Stimulated activated CD4-positive, alpha-beta T cell treated with anti-CD3 and anti-CD28 coated beads, TNF-alpha, amount 100 ng/mL, for 24 hours (primary cell): Measurements from ENCODE around the gene HOXB7.

Experiments
- DNase-seq, 3 experiments: peaks; one replicate each; pipeline ENCODE4 v3.0.0-alpha.2; 2020; ENCODE audit warnings: low read depth in 3 of 3

HOXB7 gene

DNA sequence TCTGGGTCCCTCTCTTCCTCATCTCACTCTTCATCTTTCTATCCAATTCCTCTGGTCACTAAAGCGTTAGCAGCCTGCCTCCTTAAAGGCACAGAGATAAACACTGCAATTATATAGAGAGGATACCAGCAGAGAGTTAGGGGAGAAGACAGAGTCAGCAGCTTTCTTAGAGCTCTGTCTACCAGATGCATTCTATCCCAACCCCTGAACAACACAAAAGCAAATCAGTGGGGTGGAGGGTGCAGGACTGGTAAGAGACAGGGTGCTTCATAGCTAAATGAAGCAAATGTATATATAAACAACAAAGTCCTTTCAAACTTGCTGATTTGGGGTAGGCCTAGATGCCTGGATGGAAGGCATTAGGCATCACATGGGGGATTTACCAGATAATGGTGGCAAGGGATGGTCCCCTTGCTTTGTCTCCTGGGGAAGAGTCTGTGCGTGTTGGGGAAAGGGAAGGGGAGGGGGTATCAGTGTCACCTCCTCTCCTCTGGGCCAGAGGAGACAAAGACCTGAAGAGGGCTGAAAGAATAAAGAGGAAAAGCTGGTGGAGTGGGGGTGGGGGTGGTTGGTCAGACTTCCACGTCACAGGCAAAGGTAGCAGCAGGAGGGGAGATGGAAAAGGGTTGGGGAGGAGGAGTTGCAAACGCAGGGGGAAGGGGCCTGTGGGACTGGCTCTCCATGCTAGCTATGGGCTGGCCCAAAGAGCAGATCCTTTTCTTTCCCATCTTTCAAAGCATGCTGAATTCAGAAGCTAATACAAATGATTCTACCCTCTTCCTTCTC lies 44.7 kb downstream of the HOXB7 start:
- DNase-seq = no peak

- DNase-seq = no peak
Observed at GRCh38 chr17:48565022-48565554, 45.7 kb downstream of the HOXB7 start.

GRCh38 chr17:48564188-48565021 lies 46.4 kb downstream of the HOXB7 start:
- DNase-seq = no peak

GRCh38 chr17:48563867-48564187 lies 47.0 kb downstream of the HOXB7 start:
- DNase-seq = no peak

- no peak for DNase-seq
Observed at GRCh38 chr17:48563385-48563838, 47.4 kb downstream of the HOXB7 start.

DNA sequence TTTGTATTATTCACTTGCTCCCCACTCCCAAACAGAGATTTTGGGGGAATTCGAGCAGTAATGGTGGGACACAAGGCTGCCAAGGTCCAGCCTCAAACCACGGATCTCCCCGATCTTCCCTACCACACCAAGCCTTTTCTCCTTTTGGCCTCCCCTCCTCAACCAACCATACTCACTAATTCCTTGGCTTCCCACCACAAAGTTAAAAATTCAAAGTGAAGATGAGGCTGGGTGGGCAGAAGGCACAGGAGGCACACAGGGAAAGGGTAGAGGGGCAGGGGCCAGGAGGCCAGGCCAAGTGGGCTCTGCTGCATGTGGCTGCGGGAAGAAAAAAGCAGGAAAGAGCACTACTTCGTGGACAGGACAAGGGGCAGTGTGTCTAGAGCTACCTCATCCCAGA lies 47.9 kb downstream of the HOXB7 start:
- no peak for DNase-seq

- DNase-seq = no peak
Observed at GRCh38 chr17:48561884-48562810, 48.7 kb downstream of the HOXB7 start.

GRCh38 chr17:48559840-48560817 lies 50.7 kb downstream of the HOXB7 start:
- DNase-seq = no peak

- DNase-seq = no peak
Observed at GRCh38 chr17:48559122-48559839, 51.5 kb downstream of the HOXB7 start.

DNA sequence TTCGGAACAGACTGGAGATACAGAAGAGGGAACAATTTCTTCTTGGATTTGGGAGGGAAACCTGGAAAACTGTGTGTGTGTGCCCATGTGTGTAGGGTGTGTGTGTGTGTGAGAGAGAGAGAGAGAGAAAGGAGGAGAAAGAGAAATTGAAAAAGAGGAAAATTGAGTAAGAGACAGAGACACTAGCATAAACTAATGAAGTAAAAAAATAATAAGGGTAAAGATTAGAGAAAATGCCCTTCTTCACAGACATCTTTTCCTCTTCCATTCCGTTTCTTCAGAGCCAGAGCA lies 52.0 kb downstream of the HOXB7 start:
- no peak for DNase-seq

GRCh38 chr17:48558057-48558830 lies 52.6 kb downstream of the HOXB7 start:
- no peak for DNase-seq
